GM23338 (cell line): ENCODE results near the gene RIT1. TPM values are rescaled to one million over a fixed set of nuclear protein-coding genes. Genes with fewer than 3 reads are reported as not detected.

Experiments
- ATAC-seq: fragments of 200-7000 bp; cut with Tn5 transposase; 3 replicates; pipeline ENCODE4 v1.9.1; 2020
- DNase-seq: peaks from one replicate; pipeline ENCODE4 v3.0.0-alpha.2; 2015; ENCODE audit warnings: low spot score
- H2AFZ ChIP-seq: fragments of 200-600 bp; sonication (generic); 2 replicates; pipeline ENCODE4 v1.8.0; 2016; ENCODE audit warnings: antibody characterized with exemption, mild to moderate bottlenecking, moderate library complexity
- H3F3A ChIP-seq: fragments of 200-600 bp; sonication (generic); replicated peaks from 2 replicates; pipeline ENCODE4 v1.8.0; 2017; ENCODE audit warnings: antibody characterized with exemption, mixed run types, low read depth
- H3K27ac ChIP-seq: fragments of 200-600 bp; sonication (generic); 2 replicates; pipeline ENCODE4 v1.6.1; 2016; ENCODE audit warnings: low read depth
- H3K27me3 ChIP-seq: fragments of 200-600 bp; sonication (generic); 2 replicates; pipeline ENCODE4 v1.8.0; 2016; ENCODE audit warnings: mild to moderate bottlenecking, mixed run types, moderate library complexity; ENCODE audit not compliant: insufficient read depth
- H3K36me3 ChIP-seq: fragments of 200-600 bp; sonication (generic); 2 replicates; pipeline ENCODE4 v1.8.0; 2016; ENCODE audit warnings: mild to moderate bottlenecking; ENCODE audit not compliant: insufficient read depth
- H3K4me1 ChIP-seq: fragments of 200-600 bp; sonication (generic); 2 replicates; pipeline ENCODE4 v1.8.0; 2016; ENCODE audit warnings: mild to moderate bottlenecking, moderate library complexity; ENCODE audit not compliant: insufficient read depth
- H3K4me2 ChIP-seq: fragments of 200-600 bp; sonication (generic); 2 replicates; pipeline ENCODE4 v1.7.1; 2017; ENCODE audit warnings: mixed run types
- H3K4me3 ChIP-seq: fragments of 200-600 bp; sonication (generic); 2 replicates; pipeline ENCODE4 v1.6.1; 2016; ENCODE audit warnings: mixed run types
- H3K79me2 ChIP-seq: fragments of 200-600 bp; sonication (generic); replicated peaks from 2 replicates; pipeline ENCODE4 v1.8.0; 2017; ENCODE audit warnings: mild to moderate bottlenecking; ENCODE audit not compliant: insufficient read depth
- H3K9me2 ChIP-seq: fragments of 200-600 bp; sonication (generic); 2 replicates; pipeline ENCODE4 v1.8.0; 2017; ENCODE audit not compliant: insufficient read depth
- H4K20me1 ChIP-seq: fragments of 200-600 bp; sonication (generic); replicated peaks from 2 replicates; pipeline ENCODE4 v1.8.0; 2017; ENCODE audit warnings: mild to moderate bottlenecking; ENCODE audit not compliant: insufficient read depth
- H3K27ac Mint-ChIP-seq: 2 replicates; pipeline ENCODE4 v1.8.0; 2020; ENCODE audit warnings: inconsistent platforms, mild to moderate bottlenecking, moderate library complexity, mixed read lengths
- H3K27me3 Mint-ChIP-seq: 3 replicates; pipeline ENCODE4 v1.8.0; 2022; ENCODE audit warnings: low read depth, mild to moderate bottlenecking, moderate library complexity, mixed read lengths, inconsistent platforms; ENCODE audit not compliant: insufficient read depth, poor library complexity
- H3K36me3 Mint-ChIP-seq: 3 replicates; pipeline ENCODE4 v1.8.0; 2021; ENCODE audit warnings: low read depth, mild to moderate bottlenecking, inconsistent platforms, moderate library complexity, mixed read lengths
- H3K4me1 Mint-ChIP-seq: 3 replicates; pipeline ENCODE4 v1.8.0; 2020; ENCODE audit warnings: mild to moderate bottlenecking, inconsistent platforms, mixed read lengths
- H3K4me3 Mint-ChIP-seq: 3 replicates; pipeline ENCODE4 v1.8.0; 2021; ENCODE audit warnings: moderate library complexity, mild to moderate bottlenecking, inconsistent platforms, mixed read lengths
- H3K9me3 Mint-ChIP-seq: 3 replicates; pipeline ENCODE4 v1.8.0; 2020; ENCODE audit warnings: moderate library complexity, mild to moderate bottlenecking, inconsistent platforms, mixed read lengths
- CREB1 ChIP-seq: fragments of 250-450 bp; sonication (Bioruptor Pico); IDR thresholded peaks from 2 replicates; pipeline ENCODE4 v1.5.0; 2020; ENCODE audit warnings: low read depth, mild to moderate bottlenecking, moderate library complexity
- CTCF ChIP-seq, 2 experiments: fragments of 200-600 bp in 1 of 2; sonication (generic) in 1 of 2; conservative IDR thresholded peaks; 2 replicates each; pipeline versions ENCODE4 v1.5.1 to v1.6.1; 2016 to 2017; ENCODE audit warnings: antibody characterized with exemption in 2 of 2, low read depth in 2 of 2, mild to moderate bottlenecking in 2 of 2, moderate library complexity in 1 of 2
- ETS1 ChIP-seq: IDR thresholded peaks from 2 replicates; pipeline ENCODE4 v1.6.1; 2016; ENCODE audit warnings: antibody characterized with exemption
- EZH2 ChIP-seq: fragments of 200-600 bp; sonication (generic); IDR thresholded peaks from one replicate; pipeline ENCODE4 v1.8.0; 2017; ENCODE audit warnings: antibody characterized with exemption, mild to moderate bottlenecking, low read depth; ENCODE audit not compliant: unreplicated experiment
- EZH2phosphoT487 ChIP-seq: fragments of 200-600 bp; sonication (generic); IDR thresholded peaks from one replicate; pipeline ENCODE4 v1.8.1; 2018; ENCODE audit warnings: antibody characterized with exemption; ENCODE audit not compliant: unreplicated experiment
- JUNB ChIP-seq: IDR thresholded peaks from one replicate; pipeline ENCODE4 v1.6.1; 2016; ENCODE audit warnings: antibody characterized with exemption; ENCODE audit not compliant: unreplicated experiment
- NANOG ChIP-seq: IDR thresholded peaks from 2 replicates; pipeline ENCODE4 v1.6.1; 2016; ENCODE audit warnings: antibody characterized with exemption, borderline replicate concordance
- REST ChIP-seq: IDR thresholded peaks from one replicate; pipeline ENCODE4 v1.6.1; 2018; ENCODE audit warnings: antibody characterized with exemption; ENCODE audit not compliant: unreplicated experiment
- ZNF114 ChIP-seq: fragments of 250-450 bp; sonication (Bioruptor Pico); IDR thresholded peaks from 2 replicates; pipeline ENCODE4 v1.5.0; 2020; ENCODE audit warnings: mild to moderate bottlenecking, moderate library complexity
- polyA plus RNA-seq: library from polyadenylated mRNA; unstranded; fragments of >200 nt; fragmentation: Nextera tagmentation; extraction: Ambion mirVana; gene quantifications from 2 replicates; pipeline ENCODE4 v1.2.1, GENCODE V29; 2016
- total RNA-seq: library from RNA; depleted of rRNA; stranded (reverse); fragments of >200 nt; shearing (Covaris generic); gene quantifications from 2 replicates; pipeline ENCODE4 v1.2.3, GENCODE V29; 2014

The RIT1 gene
- total and polyA plus RNA-seq, 2 experiments from 2014 or later = 21.5 to 24.4 TPM

- Histone ChIP-seq H3K36me3 (peaks cover 32% of the 10 kb centered on the region), H3K27ac (no peak overlapping the region)
These were observed 36.6 kb upstream of the RIT1 start for GRCh38 chr1:155947741-155948140.

DNA sequence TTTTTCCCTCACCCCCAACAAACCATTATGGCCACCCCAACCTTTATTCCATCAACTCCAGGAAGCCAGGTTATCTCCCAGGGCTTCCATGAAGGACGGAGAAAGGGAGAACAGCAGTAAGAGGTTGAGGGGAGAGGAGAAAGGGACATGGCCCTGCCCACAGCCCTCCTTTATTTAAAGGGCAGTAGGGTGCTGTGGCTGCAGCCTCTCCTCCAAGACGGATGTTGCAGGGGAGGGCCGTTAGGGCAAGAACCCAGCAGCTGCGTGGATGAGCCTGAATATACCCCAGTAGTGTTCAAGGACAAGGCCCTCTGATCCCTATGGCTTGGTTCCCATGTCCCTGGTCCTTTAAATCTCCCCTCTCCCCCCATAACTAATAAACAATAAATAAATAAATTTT lies 36.1 kb upstream of the RIT1 start:
- no peak overlapping the region for H3K4me3 ChIP-seq
- H3K36me3 ChIP-seq = peaks cover 32% of the 10 kb centered on the region
- no peaks in the 10 kb centered on the region for H3K9me2 ChIP-seq
- no peak overlapping the region for H3K27ac Mint-ChIP-seq
- H3K79me2 ChIP-seq = no peaks in the 10 kb centered on the region
- H3F3A ChIP-seq = 0 out of 2 replicates have a peak, but pooled peaks cover 6% of the 10 kb centered on the region
- no peak overlapping the region for H3K4me2 ChIP-seq
- peaks cover 54% of the 10 kb centered on the region for H3K36me3 Mint-ChIP-seq
- DNase-seq = no peak
- H3K27ac ChIP-seq = no peak overlapping the region
- H3K27me3 Mint-ChIP-seq = peaks cover 16% of the 10 kb centered on the region
- H3K9me3 Mint-ChIP-seq = no peaks in the 10 kb centered on the region
- H3K27me3 ChIP-seq = no peaks in the 10 kb centered on the region
- ATAC-seq = no peak
- peaks cover 11% of the 10 kb centered on the region; the same call in 1 of the 2 replicates for H4K20me1 ChIP-seq
- no peak overlapping the region for H3K4me3 Mint-ChIP-seq
- peaks cover 33% of the 10 kb centered on the region for H3K4me1 Mint-ChIP-seq
- H2AFZ ChIP-seq = no peak overlapping the region
- peaks cover 14% of the 10 kb centered on the region for H3K4me1 ChIP-seq
- TF ChIP-seq EZH2phosphoT487 = no peak
- TF ChIP-seq EZH2 = no peak
- no peak for TF ChIP-seq NANOG
- TF ChIP-seq ETS1 = no peak
- TF ChIP-seq CREB1 (CRISPR knock-in tag) = no peak
- no peak for TF ChIP-seq JUNB
- TF ChIP-seq CTCF (conservative IDR thresholded peaks at IDR 0.05; ENCODE audit: low read depth in 2 of 2) = no peak
- no peak for TF ChIP-seq ZNF114 (CRISPR knock-in tag)
- TF ChIP-seq REST = no peak

More at GRCh38 chr1:155947741-155948140, 36.6 kb upstream of the RIT1 start:
- TF ChIP-seq CREB1 (CRISPR knock-in tag) (no peak), EZH2 (no peak), CTCF (conservative IDR thresholded peaks at IDR 0.05; ENCODE audit: low read depth in 2 of 2) (no peak), JUNB (no peak), NANOG (no peak), ZNF114 (CRISPR knock-in tag) (no peak)
- no peaks in the 10 kb centered on the region for H3K27me3 ChIP-seq
- no peak overlapping the region for H3K4me3 ChIP-seq
- ATAC-seq = no peak
- H3K27me3 Mint-ChIP-seq = peaks cover 13% of the 10 kb centered on the region
- H4K20me1 ChIP-seq = peaks cover 11% of the 10 kb centered on the region; the same call in 1 of the 2 replicates
- H3K79me2 ChIP-seq = no peaks in the 10 kb centered on the region
- DNase-seq = no peak
- H2AFZ ChIP-seq = no peak overlapping the region
- H3F3A ChIP-seq = 0 out of 2 replicates have a peak, but pooled peaks cover 8% of the 10 kb centered on the region
- no peaks in the 10 kb centered on the region for H3K9me2 ChIP-seq
- no peaks in the 10 kb centered on the region for H3K9me3 Mint-ChIP-seq
- H3K27ac Mint-ChIP-seq = no peak overlapping the region
- H3K4me3 Mint-ChIP-seq = no peak overlapping the region
- H3K4me1 Mint-ChIP-seq = peaks cover 31% of the 10 kb centered on the region
- H3K4me1 ChIP-seq = peaks cover 14% of the 10 kb centered on the region
- peaks cover 58% of the 10 kb centered on the region for H3K36me3 Mint-ChIP-seq
- H3K4me2 ChIP-seq = no peak overlapping the region
